Fibroblast of pulmonary artery (primary cell): ENCODE results near the gene RPS2.

Experiments
- DNase-seq: peaks from one replicate; pipeline ENCODE4 v3.0.0-alpha.2; 2010; ENCODE audit warnings: low read depth
- H3K4me3 ChIP-seq: replicated peaks from 2 replicates; pipeline ENCODE4 v1.5.1; 2011; ENCODE audit warnings: low read depth, mild to moderate bottlenecking, control low read depth, low read length, moderate library complexity
- TF ChIP-seq, protein P1 (sequence below): IDR thresholded peaks from 2 replicates; pipeline ENCODE4 v1.5.1; 2011; ENCODE audit warnings: mild to moderate bottlenecking, control low read depth, low read length, inconsistent platforms; ENCODE audit errors: missing control alignments

The RPS2 gene

DNA sequence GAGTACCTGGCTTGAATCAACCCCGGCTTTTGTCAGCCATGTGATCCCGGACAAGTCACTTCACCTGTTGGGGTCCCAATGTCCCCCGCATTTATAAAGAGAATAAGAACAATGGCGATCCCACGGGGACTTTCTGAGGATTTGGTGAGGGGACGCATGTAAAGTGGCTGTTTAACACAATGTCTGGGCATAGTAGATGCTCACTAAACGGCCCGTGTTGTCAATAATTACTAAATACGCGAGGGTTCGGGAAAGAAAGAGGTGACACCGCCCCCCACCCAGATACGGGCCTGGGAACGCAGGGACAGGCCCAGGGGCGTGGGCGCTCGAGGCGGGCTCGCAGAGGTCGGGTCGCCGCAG lies 26.9 kb upstream of the RPS2 start:
- no peak for DNase-seq
- TF ChIP-seq, protein P1, sequence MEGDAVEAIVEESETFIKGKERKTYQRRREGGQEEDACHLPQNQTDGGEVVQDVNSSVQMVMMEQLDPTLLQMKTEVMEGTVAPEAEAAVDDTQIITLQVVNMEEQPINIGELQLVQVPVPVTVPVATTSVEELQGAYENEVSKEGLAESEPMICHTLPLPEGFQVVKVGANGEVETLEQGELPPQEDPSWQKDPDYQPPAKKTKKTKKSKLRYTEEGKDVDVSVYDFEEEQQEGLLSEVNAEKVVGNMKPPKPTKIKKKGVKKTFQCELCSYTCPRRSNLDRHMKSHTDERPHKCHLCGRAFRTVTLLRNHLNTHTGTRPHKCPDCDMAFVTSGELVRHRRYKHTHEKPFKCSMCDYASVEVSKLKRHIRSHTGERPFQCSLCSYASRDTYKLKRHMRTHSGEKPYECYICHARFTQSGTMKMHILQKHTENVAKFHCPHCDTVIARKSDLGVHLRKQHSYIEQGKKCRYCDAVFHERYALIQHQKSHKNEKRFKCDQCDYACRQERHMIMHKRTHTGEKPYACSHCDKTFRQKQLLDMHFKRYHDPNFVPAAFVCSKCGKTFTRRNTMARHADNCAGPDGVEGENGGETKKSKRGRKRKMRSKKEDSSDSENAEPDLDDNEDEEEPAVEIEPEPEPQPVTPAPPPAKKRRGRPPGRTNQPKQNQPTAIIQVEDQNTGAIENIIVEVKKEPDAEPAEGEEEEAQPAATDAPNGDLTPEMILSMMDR, result no peak
- H3K4me3 ChIP-seq, result peak overlapping the region; percentile 22

DNA sequence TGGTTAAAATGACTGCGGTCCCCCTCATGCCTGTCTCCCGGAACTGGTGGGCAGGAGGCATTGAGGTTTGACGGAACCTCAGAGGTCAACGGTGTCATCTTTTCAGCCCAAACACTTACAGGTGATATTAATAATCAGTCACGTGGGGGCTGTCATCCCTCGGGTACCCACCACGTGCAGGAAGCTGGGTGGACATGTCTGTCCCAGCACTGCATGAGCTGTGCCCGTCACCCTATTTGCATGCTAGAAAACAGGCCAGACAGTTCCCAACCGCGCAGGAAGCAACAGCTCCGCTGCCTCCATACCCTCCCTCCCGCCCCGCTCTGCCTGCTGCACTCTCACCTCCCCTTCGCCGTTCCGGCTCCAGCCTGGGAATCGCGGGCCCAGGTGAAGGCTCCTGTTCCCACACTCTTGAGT lies 26.5 kb upstream of the RPS2 start:
- H3K4me3 ChIP-seq, result no peak overlapping the region
- DNase-seq, result no peak
- TF ChIP-seq, protein P1, result no peak

DNA sequence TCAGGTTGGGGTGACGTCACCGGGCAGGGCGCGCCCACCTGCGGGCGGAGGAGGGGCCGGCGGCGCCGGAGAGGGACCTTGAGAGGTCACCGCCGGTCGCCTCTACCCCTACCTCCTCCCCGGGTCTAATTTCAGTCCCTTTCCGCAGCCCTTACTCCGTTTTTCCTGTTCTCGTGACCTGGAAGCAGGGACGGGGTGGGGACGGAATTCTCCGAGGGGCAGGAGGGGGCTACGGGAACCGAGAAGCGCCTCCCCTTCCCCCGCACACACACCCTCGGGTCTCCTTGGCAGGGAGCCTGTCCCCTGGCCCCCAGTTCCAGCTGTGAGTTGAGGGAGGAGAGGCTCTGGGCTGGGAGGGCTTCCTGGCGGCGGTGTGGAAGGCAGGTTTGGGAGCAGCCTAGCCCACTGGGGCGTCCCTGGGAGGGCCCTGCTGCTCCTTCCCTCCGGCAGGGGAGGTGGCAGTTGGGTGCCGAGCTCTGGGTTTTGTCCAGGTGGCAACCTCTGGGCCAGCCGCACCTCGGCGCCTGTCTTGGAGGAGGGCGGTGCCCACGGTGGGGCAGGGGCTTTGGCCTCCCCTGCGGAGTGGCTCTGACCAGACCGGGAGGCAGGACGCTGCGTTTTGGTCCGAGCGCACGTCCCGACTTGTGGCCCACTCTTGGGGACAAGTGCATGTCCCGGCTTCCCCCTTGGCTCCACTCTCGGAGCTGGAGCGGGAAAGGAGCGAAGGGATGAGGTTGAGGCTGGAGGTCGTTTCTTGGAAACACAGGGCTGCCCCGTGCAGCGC lies 25.9 kb upstream of the RPS2 start:
- H3K4me3 ChIP-seq, result no peak overlapping the region
- TF ChIP-seq, protein P1, result no peak
- no peak for DNase-seq

DNA sequence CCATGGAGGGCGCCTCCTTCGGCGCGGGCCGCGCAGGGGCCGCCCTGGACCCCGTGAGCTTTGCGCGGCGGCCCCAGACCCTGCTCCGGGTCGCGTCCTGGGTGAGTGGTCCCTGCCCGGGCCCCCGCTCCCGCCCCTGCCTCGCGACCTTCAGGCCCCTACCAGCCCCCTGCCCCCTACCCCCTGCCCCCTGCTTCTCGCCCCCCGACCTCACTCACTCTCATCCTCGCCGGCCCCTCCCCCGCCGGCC lies 25.4 kb upstream of the RPS2 start:
- TF ChIP-seq, protein P1, result no peak

DNA sequence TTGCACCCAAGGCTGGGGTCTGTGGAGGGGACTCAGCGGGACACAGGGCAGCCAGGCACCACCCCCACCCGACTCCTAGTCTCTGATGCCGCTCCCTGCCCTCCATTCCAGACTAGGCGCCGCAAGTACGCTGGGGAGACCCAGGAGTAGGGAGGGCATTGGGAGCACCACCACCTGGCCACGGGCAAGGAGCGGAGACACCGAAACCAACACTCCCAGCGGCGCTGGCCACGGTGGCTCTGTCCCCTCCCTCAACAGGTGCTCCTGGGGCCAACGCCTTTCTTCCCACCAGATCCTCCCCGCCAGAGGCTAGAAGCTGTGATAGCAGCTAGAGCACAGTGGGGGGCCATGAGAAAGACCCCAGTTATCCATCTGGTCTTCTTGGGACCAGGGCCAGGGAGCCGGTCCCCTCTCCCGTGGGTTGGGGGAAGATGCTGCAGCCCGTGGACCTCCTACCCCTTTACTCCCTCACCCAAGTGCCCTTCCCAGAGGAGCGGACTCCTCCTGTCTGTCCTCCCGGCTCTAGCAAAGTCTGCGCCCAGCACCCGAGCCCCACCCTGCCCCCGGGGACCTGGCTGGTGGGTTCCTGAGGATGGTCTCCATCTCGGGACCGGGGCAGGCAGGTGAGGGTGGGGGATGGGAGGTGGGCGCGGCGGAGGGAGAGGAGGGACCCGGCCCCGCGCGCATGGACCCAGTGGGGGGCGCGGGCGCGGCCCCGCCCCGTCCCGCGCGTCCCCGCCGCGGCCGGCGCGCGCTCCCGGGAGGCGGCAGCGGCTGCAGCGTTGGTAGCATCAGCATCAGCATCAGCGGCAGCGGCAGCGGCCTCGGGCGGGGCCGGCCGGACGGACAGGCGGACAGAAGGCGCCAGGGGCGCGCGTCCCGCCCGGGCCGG lies 24.8 kb upstream of the RPS2 start, which contains the start of gene SYNGR3:
TSS of gene SYNGR3 (plus strand) at position 762 of the 892 bp plus-strand sequence. CDS start 133 bp downstream, outside the sequence.
- TF ChIP-seq, protein P1, result no peak
- no peak for DNase-seq
- H3K4me3 ChIP-seq, result no peak within 1 kb of the TSS

More for the DNA sequence above, 25.4 kb upstream of the RPS2 start:
- DNase-seq, result no peak
- no peak overlapping the region for H3K4me3 ChIP-seq

DNA sequence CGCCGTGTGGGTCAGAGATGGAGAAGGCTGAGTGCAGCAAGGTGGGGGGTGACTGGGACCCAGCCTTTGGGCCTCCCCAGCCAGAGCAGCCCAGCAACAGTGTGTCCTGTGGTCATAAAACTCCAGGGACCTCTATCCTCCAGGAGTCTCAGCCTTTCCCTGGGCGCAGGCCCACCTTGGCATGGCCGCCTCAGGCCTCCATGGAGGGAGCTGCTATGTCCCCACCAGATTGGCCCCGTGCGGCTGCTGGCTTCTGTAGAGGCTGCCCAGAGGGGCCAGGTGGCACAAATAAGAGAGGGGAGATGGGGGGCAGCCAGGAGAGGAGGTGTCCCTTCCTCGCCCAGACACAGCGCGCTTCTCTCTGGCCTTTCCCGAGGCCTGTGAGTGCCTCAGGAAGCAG lies 22.6 kb upstream of the RPS2 start:
- TF ChIP-seq, protein P1, result no peak
- DNase-seq, result no peak

More for the DNA sequence above, 22.6 kb upstream of the RPS2 start:
- no peak overlapping the region for H3K4me3 ChIP-seq
